ENCODE results near the gene TRRAP.
"Not testable (repeated sequence)": the region's sequence is repeated elsewhere in the genome, so short reads cannot be mapped to it uniquely, and the experiment has no call there.

TRRAP gene

DNA sequence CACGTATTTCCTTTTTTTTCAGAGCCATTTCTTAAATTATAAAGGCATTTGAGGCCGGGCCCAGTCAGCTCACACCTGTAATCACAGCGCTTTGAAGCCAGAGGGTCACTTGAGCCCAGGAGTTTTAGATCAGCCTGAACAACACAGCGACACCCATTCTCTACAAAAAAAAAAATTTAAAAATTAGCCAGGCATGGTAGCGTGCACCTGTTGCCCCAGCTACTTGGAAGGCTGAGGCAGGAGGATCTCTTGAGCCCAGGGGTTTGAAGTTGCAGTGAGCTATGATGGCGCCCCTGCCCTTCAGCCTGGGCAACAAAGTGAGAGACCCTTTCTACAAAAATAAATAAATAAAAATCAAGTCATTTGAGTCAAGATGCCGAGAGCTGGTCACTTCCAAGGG, 11.6 kb upstream of the TRRAP start:
- DNase-seq: no peak

DNA sequence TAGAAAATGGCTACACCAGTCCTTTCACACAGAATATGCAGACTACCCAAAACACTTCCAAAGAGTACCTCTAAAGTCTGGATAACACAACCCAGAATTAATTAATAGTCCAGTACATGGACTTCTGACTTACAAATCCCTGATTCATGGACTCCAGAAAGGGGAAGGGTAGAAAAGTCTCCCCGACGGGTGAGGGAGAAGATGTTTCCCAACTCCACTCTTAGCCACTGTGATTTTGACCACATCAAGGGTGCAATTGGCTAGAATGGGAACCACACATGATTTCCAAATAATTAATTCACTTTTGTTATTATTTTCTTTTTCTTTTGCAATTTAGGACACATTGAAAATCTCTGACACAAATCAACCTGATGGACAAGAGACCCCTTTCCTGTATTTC, 9.9 kb upstream of the TRRAP start:
- no peak for DNase-seq

DNA sequence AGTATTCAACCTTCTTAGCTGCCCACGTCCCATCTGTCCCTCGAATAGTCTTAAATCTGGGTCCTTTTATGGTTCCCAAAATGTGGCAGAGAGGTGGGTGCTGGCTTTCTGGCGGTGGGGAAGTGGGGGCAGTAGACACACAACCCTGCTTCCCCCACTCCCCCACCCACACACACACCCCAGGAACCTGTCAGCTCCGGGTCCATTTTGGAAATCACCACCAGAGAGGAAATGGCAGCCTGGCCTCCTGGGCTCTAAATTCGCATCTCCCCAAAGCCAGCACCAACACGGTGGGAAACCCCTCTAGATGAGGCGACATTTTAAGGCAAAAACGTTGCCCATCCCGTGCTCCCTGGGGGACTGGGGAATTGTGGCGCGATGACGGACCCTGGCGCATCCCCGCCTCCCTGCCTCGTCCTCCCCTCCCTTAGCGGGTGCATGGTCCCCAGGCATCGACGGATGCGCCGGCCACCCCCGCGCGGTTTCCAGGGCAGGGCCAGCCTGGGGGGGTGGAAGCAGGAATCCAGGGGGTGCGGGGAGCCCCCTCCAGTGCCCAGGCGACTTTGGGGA, 9.2 kb upstream of the TRRAP start:
- DNase-seq: no peak

DNA sequence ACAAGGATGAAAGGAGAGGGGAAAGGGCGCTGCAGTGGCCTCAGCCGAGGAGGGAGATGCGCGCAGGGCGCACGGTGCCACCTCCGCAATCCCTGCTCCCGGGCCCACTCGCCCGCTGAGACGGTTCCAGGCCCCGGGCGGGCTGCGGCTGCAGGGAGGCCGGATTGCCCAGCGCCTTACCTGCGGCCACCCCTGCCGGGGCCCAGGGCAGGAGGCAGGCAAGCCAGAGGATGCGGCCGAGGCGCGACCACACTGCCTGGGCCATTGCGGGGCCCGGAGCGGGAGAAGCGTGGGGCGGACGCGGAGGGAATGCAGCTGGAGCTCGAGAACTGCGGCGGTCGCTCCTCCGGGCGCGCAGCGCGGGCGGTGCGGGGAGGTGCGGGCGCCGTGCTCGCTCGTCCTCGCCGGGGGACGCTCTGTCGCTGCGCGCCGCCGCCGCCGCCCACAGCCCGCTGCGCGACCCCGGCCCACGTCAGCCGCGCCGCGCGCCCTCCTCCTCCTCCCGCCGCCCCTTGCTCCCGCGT, 8.7 kb upstream of the TRRAP start, which contains the start of gene TMEM130:
Gene TMEM130 (minus strand): TSS at position 418 of the 524 bp plus-strand sequence. CDS start 153 bp downstream, at position 265.
- no peak for DNase-seq

DNA sequence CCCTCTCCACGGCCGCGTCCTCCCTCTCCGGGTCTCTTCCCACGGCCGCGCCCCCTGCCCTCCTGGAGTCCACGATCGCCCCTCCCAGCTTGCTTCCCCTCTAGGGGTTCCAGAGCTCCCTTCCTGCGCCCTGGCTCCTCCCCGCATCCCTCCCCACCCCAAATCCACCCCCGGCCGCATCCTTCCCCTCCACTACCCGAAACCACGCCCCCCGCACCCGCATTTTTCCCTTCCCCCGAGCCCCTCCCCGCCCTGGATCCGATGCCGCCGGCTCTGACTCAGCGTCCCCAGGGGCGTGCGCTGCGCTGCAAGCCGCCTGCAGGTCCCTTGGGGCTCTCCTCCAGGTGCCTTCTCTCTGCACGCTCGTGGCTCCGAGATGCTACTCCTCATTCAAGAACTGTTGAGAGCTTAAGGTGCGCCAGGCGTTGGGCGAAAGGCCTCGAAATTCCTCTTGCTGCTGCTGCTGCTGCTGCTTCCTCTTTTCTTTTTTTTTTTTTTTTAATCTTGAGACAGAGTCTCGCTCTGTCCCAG, 8.1 kb upstream of the TRRAP start:
- DNase-seq: no peak

DNA sequence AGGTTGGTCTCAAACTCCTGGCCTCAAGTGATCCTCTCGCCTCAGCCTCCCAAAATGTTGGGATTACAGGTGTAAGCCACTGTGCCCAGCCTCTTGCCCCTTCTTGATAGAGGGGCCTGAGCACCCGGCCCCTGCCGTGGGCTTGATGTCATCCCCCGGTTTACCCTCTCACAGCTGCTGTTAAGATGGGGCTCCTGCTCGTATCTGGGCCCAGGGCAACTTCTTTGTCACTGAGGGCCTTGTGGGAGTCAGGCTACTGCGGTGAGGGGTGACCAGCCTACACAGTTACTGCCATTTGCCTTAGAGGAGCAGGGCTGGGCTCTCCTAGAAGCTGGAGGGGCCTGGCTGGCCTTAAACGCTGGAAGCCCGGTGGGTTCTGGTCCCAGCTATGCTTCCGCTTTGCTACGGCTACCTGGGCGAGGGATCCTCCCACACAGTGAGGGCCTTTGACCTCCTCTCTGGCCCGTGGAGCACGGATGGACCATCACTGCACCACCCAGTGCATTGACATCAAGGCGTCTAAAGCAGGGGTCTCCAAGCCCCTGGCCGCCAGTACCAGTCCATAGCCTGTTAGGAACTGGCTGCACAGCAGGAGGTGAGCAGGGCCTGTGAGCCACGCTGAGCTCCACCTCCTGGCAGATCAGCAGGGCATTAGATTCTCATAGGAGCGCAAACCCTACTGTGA, 7.4 kb upstream of the TRRAP start:
- DNase-seq: no peak

DNA sequence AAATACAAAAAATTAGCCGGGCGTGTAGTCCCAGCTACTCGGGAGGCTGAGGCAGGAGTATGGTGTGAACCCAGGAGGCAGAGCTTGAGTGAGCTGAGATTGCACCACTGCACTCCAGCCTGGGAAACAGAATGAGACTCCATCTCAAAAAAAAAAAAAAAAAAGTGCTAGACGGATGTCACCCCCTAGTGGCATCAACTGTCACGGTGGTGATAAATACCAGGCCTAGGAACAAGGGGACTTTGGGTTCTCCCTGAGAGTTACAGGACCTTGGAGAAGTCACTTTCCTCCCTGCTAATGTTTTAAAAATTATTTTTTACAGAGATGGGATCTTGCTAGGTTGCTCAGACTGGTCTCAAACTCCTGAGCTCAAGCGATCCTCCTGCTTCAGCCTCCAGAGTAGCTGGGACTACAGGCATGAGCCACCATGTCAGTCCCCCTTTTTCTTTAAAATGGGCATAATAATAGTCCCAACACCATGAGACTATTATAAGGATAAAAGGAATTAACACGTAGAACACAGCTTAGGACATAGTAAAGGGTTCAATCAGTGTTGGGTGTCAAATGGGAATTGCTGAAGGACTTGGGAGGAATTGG, 5.9 kb upstream of the TRRAP start:
- no peak for DNase-seq

DNA sequence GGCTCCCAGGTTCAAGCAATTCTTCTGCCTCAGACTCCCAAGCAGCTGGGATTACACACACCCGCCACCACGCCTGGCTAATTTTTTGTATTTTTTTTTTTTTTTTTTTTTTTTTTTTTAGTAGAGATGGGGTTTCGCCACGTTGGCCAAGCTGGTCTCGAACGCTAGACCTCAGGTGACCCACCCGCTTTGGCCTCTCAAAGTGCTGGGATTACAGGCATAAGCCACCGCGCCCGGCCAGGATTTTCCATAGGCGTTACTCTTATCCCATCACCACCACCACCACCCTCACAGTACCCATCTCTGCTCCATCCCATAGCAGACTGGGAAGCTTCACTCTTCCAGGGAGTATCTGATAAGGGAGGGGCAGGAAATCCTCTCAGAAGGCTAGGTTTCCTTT, 4.7 kb upstream of the TRRAP start:
- not testable (repeated sequence) for DNase-seq

DNA sequence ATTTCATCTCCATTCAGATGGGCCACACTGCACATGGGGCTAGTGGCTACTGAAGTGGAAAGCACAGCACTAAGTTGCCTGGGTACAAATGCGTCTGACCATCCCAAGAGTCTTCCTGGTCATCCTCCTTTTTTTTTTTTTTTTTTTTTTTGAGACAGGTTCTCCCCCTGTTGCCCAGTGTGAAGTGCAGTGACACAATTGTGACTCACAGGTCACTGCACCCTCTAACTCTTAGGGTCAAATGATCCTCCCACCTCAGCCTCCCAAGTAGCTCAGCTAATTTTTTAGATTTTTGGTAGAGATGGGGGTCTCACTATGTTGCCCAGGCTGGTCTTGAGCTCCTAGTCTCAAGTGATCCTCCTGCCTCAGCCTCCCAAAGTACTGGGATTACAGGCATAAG, 3.4 kb upstream of the TRRAP start:
- no peak for DNase-seq

DNA sequence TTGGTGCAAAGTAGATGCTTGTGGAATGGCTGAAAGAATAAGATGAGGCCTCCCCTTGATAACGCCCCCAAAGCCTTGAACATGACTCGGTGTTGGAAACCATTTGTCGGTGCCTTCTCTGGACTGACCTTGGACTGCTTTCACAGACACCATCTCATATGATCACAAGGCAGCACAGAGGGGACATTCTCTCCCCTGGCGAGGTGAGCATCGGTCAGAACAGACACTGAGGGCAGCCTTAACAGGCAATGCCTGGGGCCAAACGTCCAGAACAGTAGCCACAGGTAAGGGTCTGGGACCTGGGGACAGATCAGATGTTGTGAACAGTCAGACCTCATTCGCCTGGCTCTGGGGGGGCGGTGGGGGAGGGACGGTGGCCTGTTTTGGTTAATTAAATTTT, 2.8 kb upstream of the TRRAP start:
- no peak for DNase-seq

DNA sequence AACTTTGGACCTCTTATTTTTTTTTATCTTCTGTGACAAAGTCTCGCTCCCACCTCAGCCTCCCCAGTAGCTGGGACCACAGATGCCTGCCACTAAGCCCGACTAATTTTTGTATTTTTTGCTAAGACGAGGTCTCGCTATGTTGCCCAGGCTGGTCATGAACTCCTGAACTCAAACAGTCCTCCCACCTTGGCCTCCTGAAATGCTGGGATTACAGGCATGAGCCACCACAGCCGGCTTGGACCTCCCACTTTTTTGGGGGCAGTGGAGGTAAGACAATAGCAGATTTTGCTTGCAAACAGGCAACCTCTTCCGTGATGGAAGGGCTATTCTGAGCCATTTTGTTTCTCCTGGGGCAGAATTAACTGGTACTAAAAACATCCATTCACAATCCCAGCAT, 1.2 kb upstream of the TRRAP start:
- DNase-seq: no peak

DNA sequence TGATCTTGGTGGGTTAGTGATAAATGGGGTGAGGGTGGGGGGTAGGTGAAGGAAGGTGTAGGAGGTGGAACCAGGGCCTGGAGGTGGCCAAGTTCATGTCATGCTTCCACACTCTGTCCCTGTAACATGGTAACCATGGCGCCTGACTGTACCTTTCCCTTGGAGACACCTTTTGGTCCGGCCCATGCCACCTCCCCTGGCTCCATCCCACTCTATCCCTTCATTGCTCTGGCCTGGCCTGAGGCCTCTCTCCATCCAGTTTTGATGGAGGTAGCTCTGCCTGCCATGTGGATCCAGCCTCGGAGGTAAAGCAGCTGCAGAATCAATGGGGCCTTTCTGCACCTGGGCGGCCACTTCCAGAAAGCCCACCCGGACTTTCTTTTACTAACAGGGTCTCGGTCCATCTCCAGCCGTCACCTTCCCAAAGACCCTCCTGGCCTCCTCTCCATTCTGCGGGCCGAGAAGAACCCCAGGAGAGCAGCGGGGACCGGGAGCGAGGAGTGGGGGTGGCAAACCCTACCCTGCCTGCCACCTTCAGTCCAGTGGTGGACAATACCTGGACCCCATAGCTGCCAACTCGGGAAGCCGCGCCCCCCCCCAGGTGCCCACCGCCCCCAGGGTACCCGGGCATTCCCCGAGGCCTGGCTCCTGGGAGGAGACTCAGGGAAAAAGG, 504 bp upstream of the TRRAP start:
- DNase-seq: no peak

DNA sequence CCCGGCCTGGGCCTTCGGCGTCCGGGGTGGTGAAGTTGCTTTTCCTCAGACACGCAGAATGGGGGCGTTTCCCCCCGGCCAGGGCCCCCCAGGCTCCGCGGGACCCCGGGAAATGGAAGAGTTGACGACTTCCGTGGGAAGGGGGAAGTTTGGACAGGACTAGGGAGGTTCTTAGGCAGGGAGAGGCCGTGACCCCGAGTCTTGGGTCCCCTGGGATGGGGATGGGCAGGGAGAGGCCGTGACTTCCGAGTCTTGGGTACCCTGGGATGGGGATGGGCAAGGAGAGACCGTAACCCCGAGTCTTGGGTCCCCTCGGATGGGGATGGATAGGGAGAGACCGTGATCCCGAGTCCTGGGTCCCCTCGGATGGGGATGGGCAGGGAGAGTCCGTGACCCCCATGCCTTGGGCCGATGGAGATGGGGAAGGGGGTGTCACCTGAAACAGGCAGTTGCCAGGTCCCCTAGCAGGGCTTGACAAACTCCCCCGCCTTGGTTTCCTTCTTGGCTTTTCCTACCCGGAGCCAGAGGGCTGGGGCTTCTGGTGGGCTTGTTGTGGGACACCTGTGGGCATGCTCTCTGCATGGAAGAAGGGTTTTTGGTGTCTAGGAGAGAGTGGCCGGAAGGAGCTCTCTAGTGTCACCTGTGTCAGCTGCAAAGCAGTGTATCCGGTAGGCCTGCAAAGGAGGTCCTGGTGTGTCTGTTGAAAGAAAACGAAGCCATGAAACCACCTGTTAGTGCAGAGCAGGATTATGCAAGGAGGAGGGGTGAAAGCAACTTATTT, 1.1 kb downstream of the TRRAP start:
- no peak for DNase-seq

DNA sequence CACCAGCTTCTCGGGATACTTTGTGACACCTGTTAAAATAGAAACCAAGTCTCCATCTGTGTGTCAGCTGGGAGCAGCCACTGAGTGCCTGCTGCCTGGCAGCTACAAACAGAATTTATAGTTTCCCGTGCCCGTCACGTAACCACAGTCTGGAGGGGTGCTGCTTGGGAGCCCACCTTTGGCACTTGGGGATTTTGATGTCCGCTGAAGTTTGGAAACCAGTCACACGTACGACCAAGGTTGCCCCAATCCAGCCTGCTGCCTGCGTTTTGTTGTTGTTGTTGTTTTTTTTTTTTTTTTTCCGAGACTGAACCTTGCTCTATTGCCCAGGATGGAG, 1.6 kb downstream of the TRRAP start:
- no peak for DNase-seq

DNA sequence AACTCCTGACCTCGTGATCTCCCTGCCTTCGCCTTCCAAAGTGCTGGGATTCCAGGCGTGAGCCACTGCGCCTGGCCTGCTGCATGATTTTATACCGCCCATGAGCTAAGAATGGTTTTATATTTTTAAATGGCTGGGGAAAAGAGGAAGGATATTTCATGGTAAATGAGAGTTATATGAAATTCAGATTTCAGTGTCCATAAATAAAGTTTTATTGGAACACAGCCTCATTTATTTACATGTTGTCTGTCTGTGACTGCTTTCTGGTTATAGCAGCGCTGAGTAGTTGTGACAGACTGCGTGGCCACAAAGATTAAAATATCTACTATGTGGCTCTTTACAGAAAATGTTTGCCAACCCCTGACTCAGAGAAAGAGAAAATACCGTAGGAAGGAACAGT, 2.2 kb downstream of the TRRAP start:
- no peak for DNase-seq

DNA sequence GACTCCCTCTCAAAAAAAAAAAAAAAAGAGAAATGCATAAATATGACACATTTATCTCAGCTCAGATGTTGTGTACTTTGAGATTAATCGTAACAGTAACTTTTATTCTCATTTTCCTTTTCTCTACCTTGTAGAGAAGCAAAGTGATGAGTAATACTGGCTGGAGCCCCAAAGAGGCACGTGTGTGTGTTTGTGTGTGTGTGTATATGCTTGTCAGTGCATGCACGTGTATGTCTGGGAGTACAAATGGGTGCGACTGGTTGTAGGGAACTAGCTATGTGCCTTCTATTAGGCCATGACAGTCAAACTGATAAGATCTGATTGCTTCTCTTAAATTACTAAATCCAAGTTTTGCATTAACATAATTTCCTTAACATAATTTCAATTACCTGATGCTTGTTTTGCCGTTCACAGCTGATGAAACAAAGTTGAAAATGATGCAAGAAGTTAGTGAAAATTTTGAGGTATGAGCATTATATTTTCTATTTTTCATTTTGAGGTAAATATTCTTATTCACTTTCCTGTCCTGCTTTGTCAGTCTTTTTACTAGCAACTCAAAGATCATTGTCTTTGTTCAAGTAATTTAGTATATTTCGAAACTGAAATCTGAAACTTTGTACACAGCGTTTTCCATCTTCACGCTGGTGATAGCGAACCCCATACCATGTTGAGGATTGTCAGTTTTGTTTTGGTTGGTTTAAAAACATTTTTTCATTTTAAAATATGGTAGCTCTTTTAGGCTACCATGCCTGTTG, 3.4 kb downstream of the TRRAP start:
- DNase-seq: no peak

DNA sequence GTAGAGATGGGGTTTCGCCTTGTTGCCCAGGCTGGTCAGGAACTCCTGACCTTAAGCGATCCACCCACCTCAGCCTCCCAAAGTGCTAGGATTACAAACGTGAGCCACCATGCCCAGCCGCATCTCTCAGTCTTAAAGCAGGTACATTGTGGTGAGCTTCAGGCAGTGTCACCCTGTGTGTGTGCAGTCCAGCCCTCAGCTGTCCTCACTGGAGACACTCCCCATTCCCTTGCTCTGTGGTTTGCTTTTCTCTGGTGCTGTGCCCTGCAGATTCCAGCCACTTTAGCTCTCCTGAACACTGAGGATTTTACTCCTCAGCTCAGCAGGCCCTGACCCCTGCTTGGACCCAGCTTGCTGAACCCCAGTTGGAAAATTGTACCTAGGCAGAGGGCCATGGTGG, 6.1 kb downstream of the TRRAP start:
- DNase-seq: no peak

DNA sequence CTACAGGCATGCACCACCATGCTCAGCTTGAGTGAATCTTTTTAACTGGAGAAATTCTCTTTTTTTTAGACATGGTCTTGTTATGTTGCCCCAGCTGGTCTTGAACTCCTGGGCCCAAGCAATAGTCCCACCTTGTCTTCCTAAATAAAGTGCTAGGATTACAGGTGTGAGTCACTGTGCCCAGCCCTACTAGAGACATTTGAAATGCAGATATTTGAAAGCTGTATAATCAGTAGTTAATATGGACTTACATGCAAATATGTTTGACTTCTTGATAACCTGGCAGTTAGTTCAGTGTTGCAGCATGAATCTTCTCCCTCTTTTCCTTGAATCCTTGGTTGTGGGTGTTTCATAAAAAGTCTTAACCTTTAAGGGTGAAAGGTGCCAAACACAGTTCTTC, 8.7 kb downstream of the TRRAP start:
- DNase-seq: no peak

DNA sequence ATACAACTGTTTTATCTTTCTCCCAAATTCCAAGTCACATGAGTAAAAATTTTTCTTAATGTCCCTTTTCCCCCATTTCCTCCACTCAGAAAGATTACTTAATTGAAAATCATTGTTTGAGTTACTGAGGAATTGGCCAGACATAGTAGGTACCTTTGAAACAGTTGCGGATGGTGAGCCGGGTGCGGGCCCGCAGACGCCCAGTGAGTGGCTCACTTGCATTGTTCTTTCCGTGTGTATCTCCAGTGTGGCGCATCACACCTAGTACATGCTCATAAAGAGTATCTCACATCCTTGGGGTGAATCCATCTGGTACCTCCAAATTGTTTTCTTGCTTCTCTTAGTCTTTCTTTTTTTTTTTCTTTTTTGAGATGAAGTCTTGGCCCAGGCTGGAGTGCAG, 14.3 kb downstream of the TRRAP start:
- DNase-seq: no peak

DNA sequence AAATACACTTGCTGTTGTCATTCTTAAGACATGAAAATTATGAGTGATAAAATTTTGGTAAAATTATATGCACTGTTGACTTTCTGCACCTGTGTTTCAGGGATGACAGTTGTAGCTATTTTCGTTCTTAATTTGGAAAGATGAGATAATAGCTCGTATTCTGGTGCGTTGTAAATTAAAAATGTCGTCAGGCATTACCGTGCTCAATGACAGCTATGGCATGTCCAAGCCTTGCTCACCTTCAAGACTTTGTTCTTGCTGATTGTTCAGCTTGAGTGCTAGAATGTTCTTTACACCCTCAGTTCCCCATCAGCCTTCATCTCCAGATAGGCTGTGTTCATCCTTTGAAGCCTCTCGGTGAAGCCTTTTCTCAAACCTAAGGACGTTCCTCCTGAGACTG, 21.5 kb downstream of the TRRAP start:
- no peak for DNase-seq

DNA sequence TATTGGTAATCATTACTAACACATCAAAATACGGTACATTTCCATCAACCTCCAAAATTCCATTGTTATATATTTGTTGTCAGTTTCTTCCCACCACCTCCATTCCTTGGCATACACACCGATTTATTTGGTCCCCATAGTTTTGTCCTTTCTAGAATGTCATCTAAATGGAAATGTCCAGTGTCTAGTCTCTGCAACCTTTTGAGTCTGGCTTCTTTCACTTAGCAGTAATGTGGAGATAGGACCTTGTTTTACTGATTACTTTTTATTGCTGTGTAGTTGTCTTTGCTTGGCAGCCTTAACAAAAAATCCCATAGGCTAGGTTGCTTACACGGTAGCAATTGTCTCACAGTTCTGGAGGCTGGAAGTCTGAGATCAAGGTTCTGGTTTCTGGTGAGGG, 22.5 kb downstream of the TRRAP start:
- DNase-seq: no peak

DNA sequence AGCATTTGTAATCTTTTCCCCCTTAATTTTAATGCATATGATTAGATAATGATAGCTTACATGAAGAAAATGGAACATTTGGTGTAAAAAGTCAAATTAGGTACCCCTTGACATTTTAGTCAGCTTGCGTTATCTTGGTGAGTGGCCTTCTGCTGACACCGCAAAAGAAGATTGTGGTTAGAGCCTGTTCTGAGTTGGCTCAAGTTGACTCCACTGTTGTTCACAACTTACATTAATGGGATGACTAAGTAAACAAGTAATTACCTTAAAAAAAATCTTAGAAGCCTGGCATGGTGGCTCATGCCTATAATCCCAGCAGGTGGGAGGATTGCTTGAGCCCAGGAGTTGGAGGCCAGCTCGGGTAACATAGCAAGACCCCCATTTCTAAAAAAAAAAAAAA, 24.2 kb downstream of the TRRAP start:
- no peak for DNase-seq
